Myometrial cell (primary cell): ENCODE measurements around the gene KRT6A. TPM values are rescaled to one million over a fixed set of nuclear protein-coding genes. Genes with fewer than 3 reads are reported as not detected.

ENCODE experiments used
- total RNA-seq: library from RNA; depleted of rRNA; stranded (reverse); fragments of >200 nt; gene quantifications from 2 replicates; pipeline ENCODE4 v1.2.3, GENCODE V29; 2015

Gene KRT6A
- total RNA-seq: not detected in 2 replicates

GRCh38 chr12:52493172-52493571 lies at the start of gene KRT6A:
Gene KRT6A (minus strand): TSS chr12:52493257. CDS start chr12:52493188, 69 bp downstream.

GRCh38 chr12:52519826-52520662 lies 27.0 kb upstream of the KRT6A start, which contains the start of gene KRT5:
Gene KRT5 (minus strand): TSS chr12:52520394. CDS start chr12:52520296, 98 bp downstream.

GRCh38 chr12:52473768-52474167 lies 19.3 kb downstream of the KRT6A start, which contains the start of gene KRT6C:
Gene KRT6C (minus strand): TSS chr12:52473805. CDS start chr12:52473737, 68 bp downstream.

GRCh38 chr12:52452101-52452500 lies 41.0 kb downstream of the KRT6A start, which contains the start of gene KRT6B:
Gene KRT6B (minus strand): TSS chr12:52452146. CDS start chr12:52452078, 68 bp downstream.

Other genes with a start within 250 kb of the KRT6A start
- gene KRT86, start 218.6 kb downstream of the KRT6A start, total RNA-seq: not detected in 2 replicates
- under 0.01 TPM in 1 of 2 replicates, not detected in the other for gene KRT81, start 201.7 kb downstream of the KRT6A start, total RNA-seq
- not detected in 2 replicates for gene KRT83, start 171.9 kb downstream of the KRT6A start, total RNA-seq
- not detected in 2 replicates for gene KRT85, start 125.8 kb downstream of the KRT6A start, total RNA-seq
- gene KRT84, start 107.6 kb downstream of the KRT6A start, total RNA-seq: not detected in 2 replicates
- not detected in 2 replicates for gene KRT82, start 86.9 kb downstream of the KRT6A start, total RNA-seq
- gene KRT75, start 58.9 kb downstream of the KRT6A start, total RNA-seq: not detected in 2 replicates
- gene KRT6B, start 41.1 kb downstream of the KRT6A start, total RNA-seq: not detected in 2 replicates
- not detected in 2 replicates for gene KRT6C, start 19.5 kb downstream of the KRT6A start, total RNA-seq
- not detected in 2 replicates for gene KRT5, start 27.1 kb upstream of the KRT6A start, total RNA-seq
- gene KRT71, start 59.9 kb upstream of the KRT6A start, total RNA-seq: not detected in 2 replicates
- not detected in 2 replicates for gene KRT74, start 80.6 kb upstream of the KRT6A start, total RNA-seq
- not detected in 2 replicates for gene KRT72, start 108.2 kb upstream of the KRT6A start, total RNA-seq
- not detected in 2 replicates for gene KRT73, start 125.3 kb upstream of the KRT6A start, total RNA-seq
- gene KRT2, start 159.0 kb upstream of the KRT6A start, total RNA-seq: not detected in 2 replicates
- gene KRT1, start 187.2 kb upstream of the KRT6A start, total RNA-seq: not detected in 2 replicates
- gene KRT77, start 210.3 kb upstream of the KRT6A start, total RNA-seq: not detected in 2 replicates